Measurements from ENCODE around the gene NEK6. TPM values are rescaled to one million over a fixed set of nuclear protein-coding genes. Genes with fewer than 3 reads are reported as not detected.

Gene NEK6
- total RNA-seq, 1 donor from 2014 or later, result 47.7 TPM

Other genes with a start within 250 kb of the NEK6 start
- not detected in 2 replicates for gene LHX2, start 246.2 kb upstream of the NEK6 start, total RNA-seq
- 205 and 211 TPM in 2 replicates for gene PSMB7, start 157.5 kb downstream of the NEK6 start, total RNA-seq
- not detected in 2 replicates for gene ADGRD2, start 192.5 kb downstream of the NEK6 start, total RNA-seq
- gene NR5A1, start 249.4 kb downstream of the NEK6 start, total RNA-seq, result not detected in 2 replicates

All from activated T-helper 2 cell treated with anti-CD3 and anti-CD28 coated beads, Interferon-gamma antibody, Interleukin-2, Interleukin-4, amounts not matched to agents 10 μg/mL and 5 μg/mL and 100 μg/mL, durations not matched to agents 14 hours and 24 hours and 36 hours (primary cell).